Suprapubic skin (tissue), 4 donors: ENCODE measurements around the gene FUT4.

ENCODE experiments used
- CTCF ChIP-seq, 2 donors: fragments of 200-600 bp in 1 of 2; fragments of 450-650 bp in 1 of 2; sonication (generic) in 1 of 2; IDR thresholded peaks; one replicate each; pipeline ENCODE4 v1.5.1; 2016 to 2019; ENCODE audit warnings: antibody characterized with exemption in 2 of 2, mild to moderate bottlenecking in 1 of 2, moderate library complexity in 1 of 2
- POLR2A ChIP-seq, 2 donors: fragments of 450-650 bp; IDR thresholded peaks; one replicate each; pipeline ENCODE4 v1.6.1; 2017; ENCODE audit warnings: antibody characterized with exemption in 2 of 2, mild to moderate bottlenecking in 2 of 2, moderate library complexity in 2 of 2
- POLR2AphosphoS5 ChIP-seq, 3 donors: sonication (generic); formaldehyde crosslinking; IDR thresholded peaks; one replicate each; pipeline ENCODE4 v1.6.1; 2017; ENCODE audit warnings: antibody characterized with exemption in 3 of 3

- no peak for TF ChIP-seq CTCF (IDR thresholded peaks at IDR 0.05)
- no peak for TF ChIP-seq POLR2A (IDR thresholded peaks at IDR 0.05)
- TF ChIP-seq POLR2AphosphoS5 (IDR thresholded peaks at IDR 0.05): no peak
Observed at GRCh38 chr11:94546886-94547285, 3.2 kb downstream of the FUT4 start.
